Sigmoid colon (tissue), 7 donors: ENCODE measurements around the gene BRINP3. TPM values are rescaled to one million over a fixed set of nuclear protein-coding genes. Genes with fewer than 3 reads are reported as not detected.

Experiments used
- DNase-seq: peaks from one replicate; pipeline ENCODE4 v3.0.0-alpha.2; 2019
- H3K27ac ChIP-seq, 4 donors: fragments of 200-600 bp; sonication (generic); one replicate each; pipeline ENCODE4 v1.5.1; 2016 to 2019; ENCODE audit warnings: mild to moderate bottlenecking in 1 of 4
- H3K27me3 ChIP-seq, 3 donors: fragments of 200-600 bp; sonication (generic); one replicate each; pipeline ENCODE4 v1.5.1; 2019; ENCODE audit warnings: mild to moderate bottlenecking in 1 of 3
- H3K36me3 ChIP-seq, 4 donors: fragments of 200-600 bp; sonication (generic); one replicate each; pipeline ENCODE4 v1.5.1; 2016 to 2019
- H3K4me1 ChIP-seq, 4 donors: fragments of 200-600 bp; sonication (generic); one replicate each; pipeline ENCODE4 v1.5.1; 2017 to 2019
- H3K4me3 ChIP-seq, 4 donors: fragments of 200-600 bp; sonication (generic); one replicate each; pipeline ENCODE4 v1.5.1; 2017 to 2019; ENCODE audit warnings: mild to moderate bottlenecking in 2 of 4, moderate library complexity in 1 of 4
- H3K9me3 ChIP-seq, 4 donors: fragments of 200-600 bp in 3 of 4; sonication (generic) in 3 of 4; one replicate each; pipeline versions ENCODE4 v1.5.1 to v1.6.1; 2013 to 2019
- EP300 ChIP-seq, 4 donors: sonication (generic); formaldehyde crosslinking; IDR thresholded peaks; one replicate each; pipeline ENCODE4 v1.6.1; 2017; ENCODE audit warnings: antibody characterized with exemption in 4 of 4
- POLR2A ChIP-seq, 2 donors: fragments of 450-650 bp; IDR thresholded peaks; one replicate each; pipeline ENCODE4 v1.6.1; 2016; ENCODE audit warnings: antibody characterized with exemption in 2 of 2, mild to moderate bottlenecking in 2 of 2, moderate library complexity in 2 of 2
- POLR2AphosphoS5 ChIP-seq, 4 donors: sonication (generic); formaldehyde crosslinking; IDR thresholded peaks; one replicate each; pipeline ENCODE4 v1.6.1; 2017; ENCODE audit warnings: antibody characterized with exemption in 4 of 4
- WGBS, 2 donors: extraction: QIAGEN DNeasy Blood & Tissue Kit; methylation state at CpG; one replicate each; pipeline ENCODE4 v1.1.7; 2013; 5-methylcytosine and 5-hydroxymethylcytosine counted together
- intact Hi-C: fragments of 100-400 bp; cut with DNase I; formaldehyde crosslinking; loops from one replicate; pipeline ENCODE4 v1.15.1; 2023
- polyA plus RNA-seq, 3 donors: library from polyadenylated mRNA; stranded (reverse); fragments of 200-250 nt; gene quantifications; one replicate each; pipeline ENCODE4 v1.2.3, GENCODE V29; 2013
- total RNA-seq, 4 donors: library from RNA; depleted of rRNA; stranded (reverse); fragments of >200 nt; gene quantifications; one replicate each; pipeline ENCODE4 v1.1.0, GENCODE V29; 2016
- TF ChIP-seq, protein P1 (sequence below), 4 experiments: fragments of 450-650 bp in 3 of 4; fragments of 200-600 bp in 1 of 4; IDR thresholded peaks; one replicate each; pipeline ENCODE4 v1.5.1; 2016 to 2019; ENCODE audit warnings: antibody characterized with exemption in 4 of 4, mild to moderate bottlenecking in 3 of 4, moderate library complexity in 2 of 4
- donor health status: healthy with polysubstance abuse.
- donor health status: Bipolar disorder and iron deficiency.
- donor health status: healthy.

Gene BRINP3
- total and polyA plus RNA-seq, 7 donors: 0.16 to 3.7 (median 2.3) TPM; not detected in 1

GRCh38 chr1:190413142-190413541, 64.5 kb downstream of the BRINP3 start:
- no peaks in the 10 kb centered on the region for H3K36me3 ChIP-seq
- H3K4me1 ChIP-seq: no peaks in the 10 kb centered on the region
- intact Hi-C loops: no loop called here
- H3K9me3 ChIP-seq: no peaks in the 10 kb centered on the region
- DNase-seq: no peak
- WGBS, 2 donors: 92 to 95% methylated on average over 3 of the region's 3 CpGs
- no peak overlapping the region for H3K27ac ChIP-seq
- no peak for TF ChIP-seq EP300 (IDR thresholded peaks at IDR 0.05)
- TF ChIP-seq, protein P1, sequence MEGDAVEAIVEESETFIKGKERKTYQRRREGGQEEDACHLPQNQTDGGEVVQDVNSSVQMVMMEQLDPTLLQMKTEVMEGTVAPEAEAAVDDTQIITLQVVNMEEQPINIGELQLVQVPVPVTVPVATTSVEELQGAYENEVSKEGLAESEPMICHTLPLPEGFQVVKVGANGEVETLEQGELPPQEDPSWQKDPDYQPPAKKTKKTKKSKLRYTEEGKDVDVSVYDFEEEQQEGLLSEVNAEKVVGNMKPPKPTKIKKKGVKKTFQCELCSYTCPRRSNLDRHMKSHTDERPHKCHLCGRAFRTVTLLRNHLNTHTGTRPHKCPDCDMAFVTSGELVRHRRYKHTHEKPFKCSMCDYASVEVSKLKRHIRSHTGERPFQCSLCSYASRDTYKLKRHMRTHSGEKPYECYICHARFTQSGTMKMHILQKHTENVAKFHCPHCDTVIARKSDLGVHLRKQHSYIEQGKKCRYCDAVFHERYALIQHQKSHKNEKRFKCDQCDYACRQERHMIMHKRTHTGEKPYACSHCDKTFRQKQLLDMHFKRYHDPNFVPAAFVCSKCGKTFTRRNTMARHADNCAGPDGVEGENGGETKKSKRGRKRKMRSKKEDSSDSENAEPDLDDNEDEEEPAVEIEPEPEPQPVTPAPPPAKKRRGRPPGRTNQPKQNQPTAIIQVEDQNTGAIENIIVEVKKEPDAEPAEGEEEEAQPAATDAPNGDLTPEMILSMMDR (IDR thresholded peaks at IDR 0.05): no peak
- TF ChIP-seq POLR2A (IDR thresholded peaks at IDR 0.05): no peak
- no peak for TF ChIP-seq POLR2AphosphoS5 (IDR thresholded peaks at IDR 0.05)
- no peaks in the 10 kb centered on the region for H3K27me3 ChIP-seq
- H3K4me3 ChIP-seq: no peak overlapping the region

- TF ChIP-seq POLR2AphosphoS5 (IDR thresholded peaks at IDR 0.05) (no peak), POLR2A (IDR thresholded peaks at IDR 0.05) (no peak), EP300 (IDR thresholded peaks at IDR 0.05) (no peak)
- TF ChIP-seq, protein P1 (IDR thresholded peaks at IDR 0.05): no peak
- WGBS, 2 donors: 89 to 90% methylated on average over 3 of the region's 3 CpGs
- Histone ChIP-seq H3K4me1 (no peaks in the 10 kb centered on the region), H3K27me3 (no peaks in the 10 kb centered on the region), H3K9me3 (no peaks in the 10 kb centered on the region), H3K36me3 (no peaks in the 10 kb centered on the region), H3K27ac (no peak overlapping the region), H3K4me3 (no peak overlapping the region)
- intact Hi-C loops: no loop called here
- DNase-seq: no peak
Observed at GRCh38 chr1:190403402-190403801, 74.3 kb downstream of the BRINP3 start.

DNA sequence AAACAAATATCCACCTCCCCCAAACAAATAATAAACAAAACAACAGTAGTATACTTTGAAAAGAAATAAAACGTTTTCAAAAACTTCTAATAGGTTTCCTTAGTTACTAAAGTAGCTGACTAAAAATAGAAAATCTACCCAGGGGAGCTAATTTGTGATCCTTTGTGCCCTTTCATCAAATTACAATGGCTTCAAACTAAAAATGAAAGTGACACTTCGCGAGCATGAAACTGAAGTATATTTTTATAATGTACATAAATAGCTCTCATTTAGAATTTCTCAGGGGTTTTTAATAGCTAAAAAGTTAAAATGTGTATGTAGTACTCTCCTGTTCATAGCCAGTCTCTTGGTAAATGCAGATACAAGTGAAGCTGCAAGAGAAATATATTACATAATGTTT, 78.4 kb downstream of the BRINP3 start:
- H3K4me3 ChIP-seq: no peak overlapping the region
- intact Hi-C loops: no loop called here
- WGBS, 2 donors: 74 to 86% methylated on average over 3 of the region's 3 CpGs
- H3K4me1 ChIP-seq: no peaks in the 10 kb centered on the region
- no peak overlapping the region for H3K27ac ChIP-seq
- no peaks in the 10 kb centered on the region for H3K27me3 ChIP-seq
- no peaks in the 10 kb centered on the region for H3K36me3 ChIP-seq
- DNase-seq: no peak
- TF ChIP-seq, protein P1 (IDR thresholded peaks at IDR 0.05): no peak
- TF ChIP-seq POLR2AphosphoS5 (IDR thresholded peaks at IDR 0.05) (no peak), POLR2A (IDR thresholded peaks at IDR 0.05) (no peak), EP300 (IDR thresholded peaks at IDR 0.05) (no peak)
- H3K9me3 ChIP-seq: no peaks in the 10 kb centered on the region

- Histone ChIP-seq H3K4me3 (no peak overlapping the region), H3K27me3 (no peaks in the 10 kb centered on the region), H3K36me3 (no peaks in the 10 kb centered on the region), H3K27ac (no peak overlapping the region), H3K9me3 (no peaks in the 10 kb centered on the region), H3K4me1 (no peaks in the 10 kb centered on the region)
- TF ChIP-seq POLR2AphosphoS5 (IDR thresholded peaks at IDR 0.05): no peak
- TF ChIP-seq, protein P1 (IDR thresholded peaks at IDR 0.05): no peak
- TF ChIP-seq EP300 (IDR thresholded peaks at IDR 0.05): no peak
- no peak for TF ChIP-seq POLR2A (IDR thresholded peaks at IDR 0.05)
- no peak for DNase-seq
- intact Hi-C loops: no loop called here
- 84 to 87% methylated on average over 6 of the region's 6 CpGs for WGBS, 2 donors
Observed at GRCh38 chr1:190391582-190391981, 86.1 kb downstream of the BRINP3 start.

DNA sequence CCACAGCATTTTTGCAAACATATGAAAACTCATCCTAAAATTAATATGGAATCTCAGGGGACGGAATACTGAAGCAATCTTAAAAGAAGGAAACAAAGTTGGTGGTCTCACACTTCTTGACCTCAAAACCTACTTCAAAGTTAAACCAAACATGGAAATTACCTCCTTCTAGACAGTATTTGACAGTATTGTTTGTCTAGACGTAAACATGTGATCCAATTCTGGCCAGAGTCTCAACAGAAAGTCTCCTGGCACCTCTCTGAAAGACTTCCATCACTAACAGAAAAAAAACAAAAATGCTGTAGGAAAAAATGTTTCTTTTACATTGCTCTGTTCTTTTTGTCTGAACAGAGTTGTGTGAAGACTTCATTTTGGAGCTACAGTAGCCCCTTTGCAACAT, 99.7 kb downstream of the BRINP3 start:
- no peak overlapping the region for H3K27ac ChIP-seq
- WGBS, 2 donors: 75 to 84% methylated on average over 2 of the region's 2 CpGs
- H3K27me3 ChIP-seq: no peaks in the 10 kb centered on the region
- H3K9me3 ChIP-seq: no peaks in the 10 kb centered on the region
- H3K36me3 ChIP-seq: no peaks in the 10 kb centered on the region
- intact Hi-C loops: no loop called here
- DNase-seq: no peak
- TF ChIP-seq POLR2A (IDR thresholded peaks at IDR 0.05) (no peak), POLR2AphosphoS5 (IDR thresholded peaks at IDR 0.05) (no peak), EP300 (IDR thresholded peaks at IDR 0.05) (no peak)
- TF ChIP-seq, protein P1 (IDR thresholded peaks at IDR 0.05): no peak
- no peaks in the 10 kb centered on the region for H3K4me1 ChIP-seq
- H3K4me3 ChIP-seq: no peak overlapping the region
